Transverse colon (tissue), 4 donors: Measurements from ENCODE around the gene BBX. TPM values are rescaled to one million over a fixed set of nuclear protein-coding genes. Genes with fewer than 3 reads are reported as not detected.

Source experiments
- DNase-seq: peaks from one replicate; pipeline ENCODE4 v3.0.0-alpha.2; 2019
- H3K27ac ChIP-seq, 4 donors: fragments of 200-600 bp; sonication (generic); 2 replicates each; pipeline ENCODE4 v1.5.1; 2016 to 2018; ENCODE audit warnings: inconsistent platforms in 4 of 4
- H3K27me3 ChIP-seq: fragments of 200-600 bp; sonication (generic); 2 replicates; pipeline ENCODE4 v1.5.1; 2017; ENCODE audit warnings: inconsistent platforms
- H3K36me3 ChIP-seq, 4 donors: fragments of 200-600 bp; sonication (generic); 2 replicates each; pipeline ENCODE4 v1.5.1; 2017 to 2019; ENCODE audit warnings: inconsistent platforms in 4 of 4
- H3K4me1 ChIP-seq, 4 donors: fragments of 200-600 bp; sonication (generic); 2 replicates each; pipeline ENCODE4 v1.5.1; 2017 to 2020; ENCODE audit warnings: inconsistent platforms in 4 of 4
- H3K4me3 ChIP-seq, 4 donors: fragments of 200-600 bp; sonication (generic); 1 replicate in 1 of 4; 2 replicates in 3 of 4; pipeline versions ENCODE4 v1.5.1 to v1.6.1; 2017 to 2019; ENCODE audit warnings: inconsistent platforms in 4 of 4
- H3K9me3 ChIP-seq, 2 donors: fragments of 200-600 bp; sonication (generic); 2 replicates each; pipeline ENCODE4 v1.5.1; 2017 to 2019; ENCODE audit warnings: inconsistent platforms in 2 of 2
- CTCF ChIP-seq, 5 experiments: fragments of 200-600 bp in 3 of 5; fragments of 450-650 bp in 2 of 5; sonication (generic) in 3 of 5; IDR thresholded peaks; 1 replicate in 2 of 5; 2 replicates in 3 of 5; pipeline ENCODE4 v1.5.1; 2016 to 2017; ENCODE audit warnings: antibody characterized with exemption in 5 of 5, inconsistent platforms in 3 of 5, mild to moderate bottlenecking in 2 of 5, moderate library complexity in 1 of 5
- EP300 ChIP-seq: sonication (generic); formaldehyde crosslinking; IDR thresholded peaks from one replicate; pipeline ENCODE4 v1.6.1; 2017; ENCODE audit warnings: antibody characterized with exemption, low read depth
- POLR2A ChIP-seq: fragments of 450-650 bp; IDR thresholded peaks from one replicate; pipeline ENCODE4 v1.6.1; 2016; ENCODE audit warnings: antibody characterized with exemption, mild to moderate bottlenecking, moderate library complexity
- POLR2AphosphoS5 ChIP-seq, 3 donors: sonication (generic); formaldehyde crosslinking; IDR thresholded peaks; one replicate each; pipeline ENCODE4 v1.6.1; 2016; ENCODE audit warnings: antibody characterized with exemption in 3 of 3
- WGBS, 2 donors: methylation state at CpG; one replicate each; pipeline ENCODE4 v1.1.5; 2018; ENCODE audit warnings: low coverage in 1 of 2; 5-methylcytosine and 5-hydroxymethylcytosine counted together
- in situ Hi-C, 4 donors: fragments of 200-750 bp; cut with MboI; loops; one replicate each; pipeline versions ENCODE4 v1.15.0 to v1.15.1; 2017; ENCODE audit warnings: low sequenced_read_pairs in 3 of 4, low pct_ligation_motif_present in 1 of 4, low pct_unique_long_range_greater_than_20kb in 1 of 4
- intact Hi-C: fragments of 100-400 bp; cut with DNase I; formaldehyde crosslinking; loops from one replicate; pipeline ENCODE4 v1.15.1; 2023; ENCODE audit warnings: low total_unique reads
- total RNA-seq, 4 donors: library from RNA; depleted of rRNA; stranded (reverse); fragments of >200 nt; gene quantifications; one replicate each; pipeline ENCODE4 v1.1.0, GENCODE V29; 2016

BBX gene
- 10 to 100 TPM; 22.5 to 39.6 (median 33.1) TPM for total RNA-seq

GRCh38 chr3:107522510-107523288, at the start of gene BBX:
BBX (plus strand) TSS chr3:107522962; CDS start chr3:107710461, 187,499 bp downstream.
- H3K36me3 ChIP-seq = no peaks in the 10 kb centered on the region
- WGBS, 2 donors = 0% methylated on average over 2 to 42 of the region's 42 CpGs
- no peaks in the 10 kb centered on the region for H3K9me3 ChIP-seq
- intact Hi-C loops = loop anchor here (5.0 kb wide), 1 partner anchor 90 kb away; no protein-coding TSS in a partner anchor
- H3K4me3 ChIP-seq = peak within 1 kb of the TSS; percentile 61 to 94 (median 81)
- TF ChIP-seq EP300 (no peak), POLR2A (peak; percentile 85), POLR2AphosphoS5 (IDR thresholded peaks at IDR 0.05) (peak; percentile 92 to 97 (median 93))
- H3K4me1 ChIP-seq = peaks cover 6 to 14% (median 7%) of the 10 kb centered on the region in 4 donors
- H3K27ac ChIP-seq = peak within 1 kb of the TSS; percentile 93 to 99 (median 96)
- DNase-seq = peak; percentile 94
- in situ Hi-C loops = no loop called here
- H3K27me3 ChIP-seq = no peaks in the 10 kb centered on the region

- intact Hi-C loops (no loop called here), in situ Hi-C loops (no loop called here)
- no peaks in the 10 kb centered on the region for H3K4me1 ChIP-seq
- H3K27me3 ChIP-seq = no peaks in the 10 kb centered on the region
- H3K4me3 ChIP-seq = no peak overlapping the region
- no peaks in the 10 kb centered on the region for H3K9me3 ChIP-seq
- TF ChIP-seq POLR2AphosphoS5 (IDR thresholded peaks at IDR 0.05) = no peak
- no peak for TF ChIP-seq EP300
- no peaks in the 10 kb centered on the region for H3K36me3 ChIP-seq
- no peak overlapping the region for H3K27ac ChIP-seq
- DNase-seq = no peak
Measured at GRCh38 chr3:107476462-107476861, 46.3 kb upstream of the BBX start.

GRCh38 chr3:107487490-107487889, 35.3 kb upstream of the BBX start:
- intact Hi-C loops = no loop called here
- Histone ChIP-seq H3K4me1 (no peaks in the 10 kb centered on the region), H3K4me3 (no peak overlapping the region), H3K27ac (no peak overlapping the region), H3K27me3 (no peaks in the 10 kb centered on the region), H3K36me3 (no peaks in the 10 kb centered on the region), H3K9me3 (no peaks in the 10 kb centered on the region)
- TF ChIP-seq POLR2AphosphoS5 (IDR thresholded peaks at IDR 0.05) = no peak
- TF ChIP-seq POLR2A = no peak
- TF ChIP-seq CTCF (IDR thresholded peaks at IDR 0.05) = no peak
- no peak for TF ChIP-seq EP300
- no peak for DNase-seq
- in situ Hi-C loops = no loop called here
- WGBS, 2 donors = 84 to 98% methylated on average over 2 of the region's 2 CpGs

- Histone ChIP-seq H3K27ac (no peak overlapping the region), H3K27me3 (no peaks in the 10 kb centered on the region), H3K9me3 (no peaks in the 10 kb centered on the region), H3K36me3 (no peaks in the 10 kb centered on the region), H3K4me1 (no peaks in the 10 kb centered on the region), H3K4me3 (no peak overlapping the region)
- DNase-seq = no peak
- no peak for TF ChIP-seq CTCF (IDR thresholded peaks at IDR 0.05)
- TF ChIP-seq POLR2AphosphoS5 (IDR thresholded peaks at IDR 0.05) = no peak
- no peak for TF ChIP-seq POLR2A
- TF ChIP-seq EP300 = no peak
- in situ Hi-C loops (no loop called here), intact Hi-C loops (no loop called here)
- 77 to 87% methylated on average over 3 to 4 of the region's 4 CpGs for WGBS, 2 donors
Measured at GRCh38 chr3:107488942-107489341, 33.8 kb upstream of the BBX start.

- in situ Hi-C loops (no loop called here), intact Hi-C loops (no loop called here)
- no peaks in the 10 kb centered on the region for H3K27me3 ChIP-seq
- no peaks in the 10 kb centered on the region for H3K36me3 ChIP-seq
- TF ChIP-seq CTCF (IDR thresholded peaks at IDR 0.05) = no peak
- no peak for TF ChIP-seq POLR2AphosphoS5 (IDR thresholded peaks at IDR 0.05)
- no peak for TF ChIP-seq EP300
- no peak for TF ChIP-seq POLR2A
- no peaks in the 10 kb centered on the region for H3K4me1 ChIP-seq
- no peak for DNase-seq
- H3K4me3 ChIP-seq = no peak overlapping the region
- WGBS, 2 donors = 82% methylated on average over 1 of the region's 1 CpG; no CpG with 5 or more reads in 1 of the 2 donors
- no peaks in the 10 kb centered on the region for H3K9me3 ChIP-seq
- H3K27ac ChIP-seq = no peak overlapping the region
Measured at GRCh38 chr3:107493134-107493533, 29.6 kb upstream of the BBX start.
